Mesodermal cell (in vitro differentiated cells): ENCODE measurements around the gene ZNF57.
"Not testable (repeated sequence)": the region's sequence is repeated elsewhere in the genome, so short reads cannot be mapped to it uniquely, and the experiment has no call there.

ENCODE experiments used
- H3K27ac ChIP-seq: 2 replicates; pipeline ENCODE4 v1.7.0; 2013; ENCODE audit warnings: mild to moderate bottlenecking, low read depth, low read length, moderate library complexity; ENCODE audit not compliant: severe bottlenecking
- H3K36me3 ChIP-seq: 2 replicates; pipeline ENCODE4 v1.7.1; 2013; ENCODE audit warnings: mild to moderate bottlenecking, low read length, moderate library complexity; ENCODE audit not compliant: control insufficient read depth, insufficient read depth
- H3K4me1 ChIP-seq: one replicate; pipeline ENCODE4 v1.7.1; 2013; ENCODE audit warnings: mild to moderate bottlenecking, low read length; ENCODE audit not compliant: insufficient read depth, control insufficient read depth, poor library complexity, severe bottlenecking
- H3K4me3 ChIP-seq: 2 replicates; pipeline ENCODE4 v1.7.0; 2013; ENCODE audit warnings: low read length, control low read depth, mild to moderate bottlenecking; ENCODE audit not compliant: insufficient read depth, poor library complexity, severe bottlenecking; ENCODE audit errors: extremely low read depth
- H3K9me3 ChIP-seq: 2 replicates; pipeline ENCODE4 v1.7.1; 2013; ENCODE audit warnings: mild to moderate bottlenecking, low read length, moderate library complexity; ENCODE audit not compliant: control insufficient read depth
- WGBS, 2 experiments: methylation state at CpG; one replicate each; pipeline ENCODE4 v1.1.5; 2013; ENCODE audit warnings: missing lambda C conversion rate in 2 of 2; ENCODE audit not compliant: insufficient coverage in 2 of 2; 5-methylcytosine and 5-hydroxymethylcytosine counted together

Gene ZNF57

DNA sequence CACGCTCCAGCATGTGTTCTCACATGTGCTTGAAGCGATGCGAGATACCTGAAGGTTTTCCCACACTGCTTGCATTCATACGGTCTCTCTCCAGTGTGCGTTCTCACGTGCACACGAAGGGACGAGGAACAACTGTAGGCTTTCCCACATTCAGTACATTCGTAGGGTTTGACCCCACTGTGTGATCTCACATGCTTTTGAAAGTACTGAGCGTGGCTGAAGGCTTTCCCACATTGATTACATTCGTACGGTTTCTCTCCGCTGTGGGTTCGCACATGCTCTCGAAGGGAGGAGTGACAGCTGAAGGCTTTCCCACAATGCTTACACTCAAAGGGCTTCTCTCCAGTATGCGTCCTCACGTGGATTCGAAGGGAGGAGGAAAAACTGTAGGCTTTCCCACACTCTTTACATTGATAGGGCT, 32.8 kb downstream of the ZNF57 start:
- H3K9me3 ChIP-seq = peaks cover 35% of the 10 kb centered on the region
- H3K36me3 ChIP-seq = peaks cover 67% of the 10 kb centered on the region
- WGBS, 2 experiments = 96 to 97% methylated on average over 17 to 18 of the region's 18 CpGs
- no peaks in the 10 kb centered on the region for H3K4me1 ChIP-seq
- no peak overlapping the region for H3K4me3 ChIP-seq
- H3K27ac ChIP-seq = no peak overlapping the region

DNA sequence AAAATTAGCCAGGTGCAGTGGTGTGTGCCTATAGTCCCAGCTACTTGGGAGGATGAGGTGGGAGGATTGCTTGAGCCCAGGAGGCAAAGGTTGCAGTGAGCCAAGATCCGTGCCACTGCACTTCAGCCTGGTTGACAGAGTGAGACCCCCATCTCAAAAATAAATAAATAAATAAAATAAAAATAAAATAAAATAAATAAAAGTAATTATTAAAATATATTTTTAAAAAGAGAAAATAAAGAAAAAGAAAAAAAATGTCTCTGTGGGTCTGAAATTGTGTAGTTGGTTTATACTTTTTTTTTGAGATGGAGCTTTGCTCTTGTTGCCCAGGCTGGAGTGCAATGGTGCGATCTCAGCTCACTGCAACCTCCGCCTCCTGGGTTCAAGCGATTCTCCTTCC, 35.1 kb downstream of the ZNF57 start:
- peaks cover 76% of the 10 kb centered on the region for H3K36me3 ChIP-seq

DNA sequence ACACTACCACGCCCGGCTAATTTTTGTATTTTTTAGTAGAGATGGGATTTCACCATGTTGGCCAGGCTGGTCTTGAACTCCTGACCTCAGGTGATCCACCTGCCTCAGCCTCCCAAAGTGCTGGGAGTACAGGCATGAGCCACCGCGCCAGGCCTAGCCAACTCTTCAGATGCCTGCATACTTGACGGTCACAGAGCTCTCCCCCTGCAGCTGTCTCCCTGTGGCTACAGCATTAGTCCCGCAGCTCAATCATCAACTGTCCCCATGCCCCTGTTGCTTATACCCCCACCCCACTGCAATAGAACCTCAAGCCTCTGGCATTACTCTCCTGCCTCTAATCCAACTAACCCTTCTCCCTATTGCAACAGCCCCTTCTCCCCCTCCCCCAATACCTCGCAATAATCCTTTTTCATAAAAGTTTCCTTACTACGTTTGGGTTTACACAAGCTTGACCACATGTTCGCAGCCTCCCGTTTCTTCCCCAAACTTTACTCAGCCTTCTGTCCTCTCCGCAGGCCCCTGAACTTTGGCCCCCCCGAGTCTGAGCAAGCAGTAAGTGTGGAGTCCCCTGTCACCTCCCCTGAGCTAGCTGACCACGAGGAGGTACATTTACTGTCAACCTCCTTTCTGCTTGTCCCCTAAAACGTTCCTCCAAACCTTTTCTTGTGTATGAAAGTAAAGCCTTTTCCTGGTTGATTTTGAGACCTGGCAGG, 42.4 kb downstream of the ZNF57 start:
- H3K9me3 ChIP-seq = no peaks in the 10 kb centered on the region
- no peaks in the 10 kb centered on the region for H3K4me1 ChIP-seq
- no peak overlapping the region for H3K27ac ChIP-seq
- H3K4me3 ChIP-seq = no peak overlapping the region
- peaks cover 14% of the 10 kb centered on the region for H3K36me3 ChIP-seq
- WGBS, 2 experiments = 89 to 92% methylated on average over 11 to 12 of the region's 14 CpGs

More for the DNA sequence above, 35.1 kb downstream of the ZNF57 start:
- H3K27ac ChIP-seq, H3K4me3 ChIP-seq, H3K4me1 ChIP-seq: not testable (repeated sequence)
- 90 to 100% methylated on average over 1 to 3 of the region's 4 CpGs for WGBS, 2 experiments
- peaks cover 31% of the 10 kb centered on the region for H3K9me3 ChIP-seq

DNA sequence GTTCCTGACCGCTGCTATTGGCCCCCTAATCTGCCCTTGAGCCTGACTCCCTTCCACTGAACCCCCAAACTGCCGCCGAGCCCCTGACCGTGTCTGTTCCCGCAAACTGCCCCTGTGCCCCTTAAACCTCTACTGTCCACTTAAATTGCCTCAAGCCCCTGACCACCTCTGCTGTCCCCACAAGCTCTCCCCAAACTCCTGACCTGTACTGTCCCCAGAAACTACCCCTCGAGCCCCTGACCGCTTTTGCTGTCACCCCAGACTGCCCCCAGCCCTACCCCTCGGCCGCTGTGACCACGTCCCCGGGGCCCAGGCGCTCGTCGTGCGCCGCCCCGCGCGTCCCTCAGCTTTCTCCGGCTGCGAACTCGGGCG, 43.7 kb downstream of the ZNF57 start:
- 4 to 5% methylated on average over 23 of the region's 23 CpGs for WGBS, 2 experiments
- H3K36me3 ChIP-seq = peaks cover 9% of the 10 kb centered on the region
- H3K4me3 ChIP-seq = peak overlapping the region; percentile 85
- H3K27ac ChIP-seq = no peak overlapping the region
- peaks cover 1% of the 10 kb centered on the region for H3K4me1 ChIP-seq
- no peaks in the 10 kb centered on the region for H3K9me3 ChIP-seq

DNA sequence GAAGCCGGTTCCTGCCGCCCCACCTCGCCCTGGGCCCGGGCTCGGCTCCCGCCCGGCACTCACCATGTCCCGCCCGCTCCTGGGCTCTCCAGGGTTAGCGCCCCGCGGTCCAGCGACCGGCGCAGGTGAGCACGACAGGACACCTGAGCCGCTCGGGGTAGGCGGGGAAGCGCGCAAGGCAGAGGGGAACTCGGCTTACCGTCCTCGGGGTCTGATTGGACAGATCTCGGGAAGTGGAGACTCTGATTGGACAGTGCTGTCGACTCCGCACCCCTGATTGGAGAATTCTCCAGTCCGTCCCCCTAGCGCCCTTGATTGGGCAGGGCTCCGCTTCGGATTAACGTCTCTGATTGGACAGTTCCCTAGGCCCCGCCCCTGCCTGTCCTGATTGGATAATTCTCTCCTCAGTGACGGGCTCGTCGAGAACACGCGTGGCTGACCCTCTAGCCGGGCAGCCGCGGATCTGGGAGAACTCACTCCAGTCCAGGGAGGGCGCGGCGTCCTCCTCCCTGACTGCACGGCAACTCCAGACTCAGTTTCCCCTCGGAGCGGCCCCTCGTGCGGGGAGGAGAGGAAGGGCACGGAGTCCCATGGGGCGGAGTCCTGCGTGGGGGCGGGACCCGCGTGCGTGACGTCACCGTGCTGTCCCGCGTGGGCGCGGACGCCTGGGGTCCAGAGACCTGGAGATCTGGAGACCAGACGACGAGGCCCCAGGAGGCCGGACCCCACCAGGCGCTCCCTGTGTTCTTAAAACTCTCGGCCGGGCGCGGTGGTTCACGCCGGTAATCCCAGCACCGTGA, 44.2 kb downstream of the ZNF57 start, which contains the start of gene ZNF77:
ZNF77 (minus strand) TSS at position 197 of the 800 bp plus-strand sequence; CDS start at position 66, 131 bp downstream.
- Histone ChIP-seq H3K4me1 (peaks cover 4% of the 10 kb centered on the region), H3K36me3 (peaks cover 7% of the 10 kb centered on the region), H3K9me3 (no peaks in the 10 kb centered on the region), H3K4me3 (peak within 1 kb of the TSS; percentile 85), H3K27ac (peak within 1 kb of the TSS; percentile 82)
- 3 to 7% methylated on average over 62 to 69 of the region's 74 CpGs for WGBS, 2 experiments

DNA sequence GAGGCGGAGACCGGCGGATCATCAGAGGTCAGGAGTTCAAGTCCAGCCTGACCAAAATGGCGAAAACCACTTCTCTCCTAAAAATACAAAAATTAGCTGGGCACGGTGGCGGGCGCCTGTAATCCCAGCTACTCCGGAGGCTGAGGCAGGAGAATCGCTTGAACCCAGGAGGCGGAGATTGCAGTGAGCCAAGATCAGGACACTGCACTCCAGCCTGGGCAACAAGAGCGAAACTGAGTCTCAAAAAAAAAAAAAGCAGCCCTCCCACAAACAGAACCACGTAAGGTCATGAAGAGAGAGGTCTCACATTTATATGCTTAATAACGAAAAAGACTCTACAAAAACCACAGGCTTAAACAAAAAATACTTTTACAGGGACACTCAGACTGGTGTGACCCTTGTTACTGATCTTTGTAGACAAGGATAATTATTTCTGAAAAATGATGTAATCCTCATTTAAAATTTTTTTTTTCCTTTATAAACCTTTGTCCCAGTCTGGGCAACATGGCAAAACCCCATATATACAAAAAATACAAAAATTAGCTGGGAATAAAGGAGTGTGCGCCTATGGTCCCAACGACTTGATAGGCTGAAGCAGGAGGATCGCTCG, 45.0 kb downstream of the ZNF57 start:
- peak overlapping the region; percentile 85 for H3K4me3 ChIP-seq
- no peaks in the 10 kb centered on the region for H3K9me3 ChIP-seq
- WGBS, 2 experiments = 54 to 70% methylated on average over 6 to 15 of the region's 17 CpGs
- H3K4me1 ChIP-seq = peaks cover 4% of the 10 kb centered on the region
- peak overlapping the region; percentile 82 for H3K27ac ChIP-seq
- H3K36me3 ChIP-seq = peaks cover 7% of the 10 kb centered on the region

DNA sequence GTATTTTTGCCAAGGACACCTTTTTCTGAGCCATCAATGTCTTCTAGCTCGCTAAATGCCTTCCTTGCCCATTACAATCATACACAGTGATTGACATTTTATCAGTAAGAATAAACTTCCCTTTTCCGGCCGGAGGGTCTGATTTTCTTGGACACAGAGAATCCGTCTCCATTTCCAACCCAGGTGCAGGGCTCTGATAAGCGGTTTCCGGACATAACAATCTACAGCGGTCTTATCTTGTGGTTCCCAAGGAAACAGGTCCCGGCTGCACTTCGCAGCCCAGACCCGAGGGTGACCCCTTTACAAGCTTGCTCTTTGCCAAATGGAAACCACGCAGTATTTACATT, 49.2 kb downstream of the ZNF57 start:
- Histone ChIP-seq H3K9me3 (no peaks in the 10 kb centered on the region), H3K4me3 (peak overlapping the region; percentile 99), H3K27ac (peak overlapping the region; percentile 98), H3K4me1 (peaks cover 4% of the 10 kb centered on the region), H3K36me3 (peaks cover 7% of the 10 kb centered on the region)
- 10 to 11% methylated on average over 11 of the region's 11 CpGs for WGBS, 2 experiments

DNA sequence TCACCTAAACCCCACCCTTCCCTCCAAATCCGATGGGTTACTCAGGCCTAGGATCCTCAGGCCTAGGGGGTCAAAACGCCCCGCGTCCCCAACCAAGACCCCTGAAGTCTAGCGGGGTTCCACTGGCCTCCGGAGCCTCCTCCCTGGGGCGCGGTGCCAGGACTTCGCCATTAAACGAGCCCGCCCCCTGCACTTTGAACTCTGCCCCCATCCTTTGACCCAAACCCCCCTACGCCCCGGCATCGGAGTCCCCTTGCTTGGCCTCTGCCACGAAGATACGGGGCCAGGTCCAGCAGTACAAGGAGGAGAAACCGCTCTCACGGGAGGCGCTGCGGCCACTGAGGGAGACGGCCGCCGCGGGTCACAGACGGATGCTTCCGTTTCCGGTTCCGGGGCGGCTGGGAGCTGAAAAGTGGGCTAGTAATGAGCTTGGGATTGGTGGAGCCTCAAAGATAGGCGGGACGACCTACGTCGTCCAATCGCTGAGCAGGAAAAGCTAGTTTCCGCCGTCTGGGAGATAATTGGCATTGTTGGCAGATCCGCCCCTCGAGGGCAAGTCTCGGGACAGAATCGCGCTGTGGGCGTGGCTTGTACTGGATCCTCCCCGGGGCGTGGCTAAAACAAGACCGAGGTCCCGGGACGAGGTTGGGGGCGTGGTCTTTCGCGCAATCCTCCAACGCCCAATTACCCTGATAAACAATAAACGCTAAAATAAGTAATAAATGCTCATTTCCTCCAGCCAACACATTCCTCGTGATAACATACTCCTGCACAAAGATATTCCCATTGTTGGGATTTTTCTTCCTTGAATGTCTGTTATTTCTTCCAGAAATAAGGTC, 49.8 kb downstream of the ZNF57 start:
- WGBS, 2 experiments = 0% methylated on average over 41 to 46 of the region's 53 CpGs
- Histone ChIP-seq H3K4me3 (peak overlapping the region; percentile 99), H3K27ac (peak overlapping the region; percentile 98), H3K4me1 (peaks cover 4% of the 10 kb centered on the region), H3K36me3 (peaks cover 7% of the 10 kb centered on the region), H3K9me3 (no peaks in the 10 kb centered on the region)

DNA sequence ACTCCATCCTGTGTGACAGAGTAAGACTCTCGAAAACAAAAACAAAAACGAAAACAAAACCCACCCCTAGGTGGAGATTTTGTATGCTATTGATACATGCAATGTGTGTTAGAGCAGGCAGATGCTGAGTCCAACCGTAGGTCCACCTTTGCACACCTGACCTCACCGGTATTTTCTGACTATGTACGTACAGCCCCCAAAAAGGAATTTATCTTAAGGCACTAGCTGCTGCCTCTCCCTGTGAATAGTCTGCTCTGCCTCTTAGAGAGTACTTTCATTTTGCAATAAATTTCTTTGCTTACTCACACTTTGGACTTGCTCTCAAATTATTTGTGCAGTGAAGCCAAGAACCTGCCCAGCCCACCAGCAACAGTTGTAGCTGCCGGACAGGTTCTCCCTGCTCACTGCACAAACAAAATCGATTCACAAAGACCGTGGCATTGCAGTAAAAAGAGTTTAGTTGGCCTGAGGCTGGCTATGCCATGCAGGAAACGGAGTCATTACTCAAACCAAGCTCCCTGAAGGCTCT, 52.3 kb downstream of the ZNF57 start:
- Histone ChIP-seq H3K36me3 (peaks cover 7% of the 10 kb centered on the region), H3K9me3 (no peaks in the 10 kb centered on the region), H3K27ac (no peak overlapping the region), H3K4me3 (no peak overlapping the region), H3K4me1 (peaks cover 4% of the 10 kb centered on the region)
- 76 to 86% methylated on average over 7 of the region's 9 CpGs for WGBS, 2 experiments

DNA sequence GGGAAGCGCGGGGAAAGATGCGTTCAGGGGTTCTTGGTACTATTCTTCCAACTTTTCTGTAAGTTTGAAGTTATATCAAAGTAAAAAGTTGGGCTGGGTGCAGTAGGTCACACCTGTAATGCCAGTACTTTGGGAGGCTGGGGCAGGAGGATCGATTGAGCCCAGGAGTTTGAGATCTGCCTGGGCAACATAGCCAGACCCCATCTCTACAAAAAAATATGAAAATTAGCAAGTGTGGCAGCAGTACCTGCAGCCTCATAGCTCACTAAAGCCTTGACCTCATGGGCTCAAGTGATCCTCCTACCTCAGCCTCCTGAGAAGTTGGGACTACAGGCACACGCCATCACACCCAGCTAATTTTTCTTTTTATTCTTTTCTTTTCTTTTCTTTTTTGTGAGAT, 56.4 kb downstream of the ZNF57 start:
- no peaks in the 10 kb centered on the region for H3K4me1 ChIP-seq

More for the DNA sequence above, 56.4 kb downstream of the ZNF57 start:
- 91 to 92% methylated on average over 3 to 4 of the region's 5 CpGs for WGBS, 2 experiments
- no peak overlapping the region for H3K27ac ChIP-seq
- H3K9me3 ChIP-seq = no peaks in the 10 kb centered on the region
- no peaks in the 10 kb centered on the region for H3K36me3 ChIP-seq
- H3K4me3 ChIP-seq = no peak overlapping the region
